ENCODE results near the gene DPP6.
"Not testable (repeated sequence)": the region's sequence is repeated elsewhere in the genome, so short reads cannot be mapped to it uniquely, and the experiment has no call there.

The DPP6 gene

GRCh38 chr7:154919344-154920225 is 867.4 kb downstream of the DPP6 start:
- DNase-seq = no peak

- DNase-seq = not testable (repeated sequence)
Observed at GRCh38 chr7:154922472-154922871, 870.3 kb downstream of the DPP6 start.

- peak; percentile 80 for DNase-seq
Observed at GRCh38 chr7:154927624-154928125, 875.5 kb downstream of the DPP6 start.

- DNase-seq = peak; percentile 93
Observed at GRCh38 chr7:154928136-154929005, 876.2 kb downstream of the DPP6 start.

GRCh38 chr7:154929006-154929726 is 877.0 kb downstream of the DPP6 start:
- DNase-seq = no peak

GRCh38 chr7:154931906-154932305 is 879.7 kb downstream of the DPP6 start:
- no peak for DNase-seq

- not testable (repeated sequence) for DNase-seq
Observed at GRCh38 chr7:154934353-154934952, 882.3 kb downstream of the DPP6 start.

DNA sequence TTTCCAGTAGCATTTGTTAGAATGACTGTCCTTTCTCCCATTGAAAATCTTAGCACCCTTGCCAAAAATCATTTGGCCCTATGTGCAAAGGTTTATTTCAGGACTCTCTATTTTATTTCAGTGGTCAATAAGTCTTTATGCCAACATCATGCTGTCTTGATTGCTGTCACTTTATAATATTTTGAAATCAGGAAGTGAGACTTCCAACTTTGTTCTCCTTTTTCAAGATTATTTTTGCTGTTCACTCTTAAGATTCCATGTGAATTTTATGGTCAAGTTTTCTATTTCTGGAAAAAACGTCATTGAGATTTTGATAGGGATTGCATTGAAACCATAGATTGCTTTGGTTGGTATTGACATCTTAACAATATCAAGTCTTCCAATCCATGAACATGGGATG is 885.6 kb downstream of the DPP6 start:
- no peak for DNase-seq

DNA sequence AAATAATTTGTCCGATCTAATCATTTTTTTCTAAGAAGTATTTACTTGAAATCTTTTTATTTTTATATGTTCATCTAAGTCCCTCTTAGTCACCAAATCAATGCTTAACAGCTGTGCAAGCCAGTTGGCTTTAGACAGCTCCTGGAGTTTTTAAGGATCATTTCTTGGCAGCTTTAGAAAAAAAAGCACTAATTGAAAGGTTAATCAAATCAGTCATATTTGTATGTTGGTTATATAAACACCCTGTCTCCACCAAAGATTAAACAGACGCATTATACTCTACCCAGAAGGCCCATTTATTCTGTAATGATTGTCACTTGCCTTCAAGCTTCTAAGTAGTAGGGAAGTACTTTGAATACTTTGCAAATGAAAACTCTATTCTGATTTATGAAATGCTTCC is 890.5 kb downstream of the DPP6 start:
- no peak for DNase-seq

All from activated CD4-positive, alpha-beta T cell treated with anti-CD3 and anti-CD28 coated beads, Interleukin-2, amount 50 U/mL, for 16 hours (primary cell).